ENCODE data around the gene AFG3L2.

DNA sequence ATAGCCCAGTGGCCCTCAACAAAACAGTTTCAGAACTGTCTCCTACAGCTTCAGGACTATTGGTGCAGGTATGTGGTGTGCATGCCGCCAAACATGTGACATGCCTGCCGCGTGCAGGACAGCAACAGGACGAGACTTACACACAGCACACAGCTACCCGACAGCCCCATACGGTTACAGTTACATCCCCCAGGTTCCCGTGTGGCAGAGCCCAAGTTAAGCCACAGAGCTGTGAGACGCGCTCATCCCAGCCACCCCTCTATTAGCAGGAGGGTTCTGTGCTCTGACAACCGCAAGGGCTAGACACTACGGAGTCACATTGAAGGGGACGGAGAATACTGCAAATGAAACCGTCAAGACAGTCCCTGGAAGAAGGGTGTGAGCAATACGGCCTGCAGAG is 85.3 kb downstream of the AFG3L2 start:
- no peak for TF ChIP-seq POLR2A (IDR thresholded peaks at IDR 0.05)
- TF ChIP-seq, protein P1, sequence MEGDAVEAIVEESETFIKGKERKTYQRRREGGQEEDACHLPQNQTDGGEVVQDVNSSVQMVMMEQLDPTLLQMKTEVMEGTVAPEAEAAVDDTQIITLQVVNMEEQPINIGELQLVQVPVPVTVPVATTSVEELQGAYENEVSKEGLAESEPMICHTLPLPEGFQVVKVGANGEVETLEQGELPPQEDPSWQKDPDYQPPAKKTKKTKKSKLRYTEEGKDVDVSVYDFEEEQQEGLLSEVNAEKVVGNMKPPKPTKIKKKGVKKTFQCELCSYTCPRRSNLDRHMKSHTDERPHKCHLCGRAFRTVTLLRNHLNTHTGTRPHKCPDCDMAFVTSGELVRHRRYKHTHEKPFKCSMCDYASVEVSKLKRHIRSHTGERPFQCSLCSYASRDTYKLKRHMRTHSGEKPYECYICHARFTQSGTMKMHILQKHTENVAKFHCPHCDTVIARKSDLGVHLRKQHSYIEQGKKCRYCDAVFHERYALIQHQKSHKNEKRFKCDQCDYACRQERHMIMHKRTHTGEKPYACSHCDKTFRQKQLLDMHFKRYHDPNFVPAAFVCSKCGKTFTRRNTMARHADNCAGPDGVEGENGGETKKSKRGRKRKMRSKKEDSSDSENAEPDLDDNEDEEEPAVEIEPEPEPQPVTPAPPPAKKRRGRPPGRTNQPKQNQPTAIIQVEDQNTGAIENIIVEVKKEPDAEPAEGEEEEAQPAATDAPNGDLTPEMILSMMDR (IDR thresholded peaks at IDR 0.05) = no peak

All from adrenal gland (tissue), 5 donors.